GM12865 (cell line): ENCODE data around the gene FKBP11.
"Not testable (repeated sequence)": the region's sequence is repeated elsewhere in the genome, so short reads cannot be mapped to it uniquely, and the experiment has no call there.

Source experiments
- DNase-seq: peaks from one replicate; pipeline ENCODE4 v3.0.0; 2010; ENCODE audit warnings: low read depth
- H3K4me3 ChIP-seq: 2 replicates; pipeline ENCODE4 v1.5.1; 2011; ENCODE audit warnings: mild to moderate bottlenecking, low read depth, low read length, control low read depth
- TF ChIP-seq, protein P1 (sequence below): IDR thresholded peaks from 2 replicates; pipeline ENCODE4 v1.5.1; 2011; ENCODE audit warnings: low read length, control low read depth, low read depth, inconsistent platforms; ENCODE audit not compliant: insufficient read depth; ENCODE audit errors: missing control alignments

FKBP11 gene

GRCh38 chr12:48881686-48882314, 43.5 kb downstream of the FKBP11 start:
- H3K4me3 ChIP-seq = no peak overlapping the region
- no peak for DNase-seq
- TF ChIP-seq, protein P1, sequence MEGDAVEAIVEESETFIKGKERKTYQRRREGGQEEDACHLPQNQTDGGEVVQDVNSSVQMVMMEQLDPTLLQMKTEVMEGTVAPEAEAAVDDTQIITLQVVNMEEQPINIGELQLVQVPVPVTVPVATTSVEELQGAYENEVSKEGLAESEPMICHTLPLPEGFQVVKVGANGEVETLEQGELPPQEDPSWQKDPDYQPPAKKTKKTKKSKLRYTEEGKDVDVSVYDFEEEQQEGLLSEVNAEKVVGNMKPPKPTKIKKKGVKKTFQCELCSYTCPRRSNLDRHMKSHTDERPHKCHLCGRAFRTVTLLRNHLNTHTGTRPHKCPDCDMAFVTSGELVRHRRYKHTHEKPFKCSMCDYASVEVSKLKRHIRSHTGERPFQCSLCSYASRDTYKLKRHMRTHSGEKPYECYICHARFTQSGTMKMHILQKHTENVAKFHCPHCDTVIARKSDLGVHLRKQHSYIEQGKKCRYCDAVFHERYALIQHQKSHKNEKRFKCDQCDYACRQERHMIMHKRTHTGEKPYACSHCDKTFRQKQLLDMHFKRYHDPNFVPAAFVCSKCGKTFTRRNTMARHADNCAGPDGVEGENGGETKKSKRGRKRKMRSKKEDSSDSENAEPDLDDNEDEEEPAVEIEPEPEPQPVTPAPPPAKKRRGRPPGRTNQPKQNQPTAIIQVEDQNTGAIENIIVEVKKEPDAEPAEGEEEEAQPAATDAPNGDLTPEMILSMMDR = no peak

DNA sequence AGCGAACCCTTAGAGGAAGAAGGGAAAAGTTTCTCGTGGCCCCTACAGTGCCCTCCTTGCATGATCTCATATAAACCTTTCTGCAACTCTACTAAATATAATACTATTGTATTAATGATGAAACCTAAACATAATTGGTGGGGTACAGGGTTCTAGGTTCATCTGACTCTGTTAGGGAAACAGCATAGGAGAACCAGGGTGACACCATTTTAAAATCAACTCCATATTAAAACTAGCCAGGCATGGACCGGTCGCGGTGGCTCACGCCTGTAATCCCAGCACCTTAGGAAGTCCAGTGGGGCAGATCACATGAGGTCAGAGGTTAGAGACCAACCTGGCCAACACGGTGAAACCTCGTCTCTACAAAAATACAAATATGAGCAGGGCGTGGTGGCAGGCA, 44.6 kb downstream of the FKBP11 start:
- DNase-seq = no peak
- TF ChIP-seq, protein P1 = no peak
- no peak overlapping the region for H3K4me3 ChIP-seq

GRCh38 chr12:48878548-48878947, 46.7 kb downstream of the FKBP11 start:
- DNase-seq = no peak
- H3K4me3 ChIP-seq = no peak overlapping the region
- TF ChIP-seq, protein P1 = no peak

- TF ChIP-seq, protein P1 = no peak
- no peak for DNase-seq
- H3K4me3 ChIP-seq = no peak overlapping the region
Measured at GRCh38 chr12:48875944-48876515, 49.3 kb downstream of the FKBP11 start.

GRCh38 chr12:48873534-48873933, 51.8 kb downstream of the FKBP11 start:
- not testable (repeated sequence) for DNase-seq, H3K4me3 ChIP-seq

- H3K4me3 ChIP-seq = no peak overlapping the region
- TF ChIP-seq, protein P1 = no peak
- no peak for DNase-seq
Measured at GRCh38 chr12:48873096-48873495, 52.2 kb downstream of the FKBP11 start.
